Measurements from ENCODE around the gene MKRN3. TPM values are rescaled to one million over a fixed set of nuclear protein-coding genes. Genes with fewer than 3 reads are reported as not detected.

Gene MKRN3
- total and polyA plus RNA-seq, 10 of the 15 experiments (the other 5 are each of a cell fraction or from before 2014, with no cell fraction given), result 0.30 to 1.1 TPM; not detected in 8

GRCh38 chr15:23589012-23589411 lies 23.5 kb downstream of the MKRN3 start:
- intact Hi-C loops (cut with micrococcal nuclease; ENCODE audit: unreplicated experiment) (no loop called here), in situ Hi-C loops (cut with MboI) (no loop called here)
- no peaks in the 10 kb centered on the region; the same call in 2 of the 3 replicates for H3K9me3 ChIP-seq (replicated peaks; ENCODE audit: control insufficient read depth, insufficient read depth, low read length)
- ChIA-PET CTCF (no interaction called here), POLR2A (no interaction called here), RAD21 (ENCODE audit: unreplicated experiment) (no interaction called here), SMC1A (ENCODE audit: uncharacterized antibody, unreplicated experiment) (no interaction called here)
- no peak for TF ChIP-seq RAD21 (IDR thresholded peaks at IDR 0.05; ENCODE audit: insufficient read depth, low read depth, low read length)
- TF ChIP-seq JUNB (IDR thresholded peaks at IDR 0.05), result no peak
- no peak for TF ChIP-seq CREM (IDR thresholded peaks at IDR 0.05; ENCODE audit: low read depth)
- TF ChIP-seq REST (IDR thresholded peaks at IDR 0.05; ENCODE audit: low read depth, low read length), result no peak
- TF ChIP-seq IKZF1 (conservative IDR thresholded peaks at IDR 0.05), result no peak
- TF ChIP-seq ZNF274 (IDR thresholded peaks at IDR 0.05; ENCODE audit: insufficient read depth, insufficient read length), result no peak
- no peak for TF ChIP-seq RBBP5 (conservative IDR thresholded peaks at IDR 0.05)
- TF ChIP-seq FOS (IDR thresholded peaks at IDR 0.05; ENCODE audit: borderline replicate concordance, extremely low read depth, insufficient read length), result no peak
- no peak for TF ChIP-seq KDM1A (IDR thresholded peaks at IDR 0.05; ENCODE audit: borderline replicate concordance)
- no peak for TF ChIP-seq MTA3 (IDR thresholded peaks at IDR 0.05; ENCODE audit: borderline replicate concordance, low read length)
- no peak for TF ChIP-seq SUPT20H (IDR thresholded peaks at IDR 0.05; ENCODE audit: borderline replicate concordance, control insufficient read depth, low read depth, low read length)
- no peak for TF ChIP-seq ZNF384 (IDR thresholded peaks at IDR 0.05; ENCODE audit: borderline replicate concordance, low read depth, low read length)
- no peak for TF ChIP-seq SMC3 (IDR thresholded peaks at IDR 0.05; ENCODE audit: borderline replicate concordance, low read length)
- TF ChIP-seq MYC (IDR thresholded peaks at IDR 0.05; ENCODE audit: insufficient read depth, insufficient read length, insufficient replicate concordance, low read length, severe bottlenecking), result no peak
- no peak for TF ChIP-seq PAX8 (IDR thresholded peaks at IDR 0.05)
- no peak for TF ChIP-seq SMAD1 (IDR thresholded peaks at IDR 0.05; ENCODE audit: low read depth, partially characterized antibody)
- TF ChIP-seq SMARCA5 (IDR thresholded peaks at IDR 0.05), result no peak
- no peak for TF ChIP-seq PBX3 (IDR thresholded peaks at IDR 0.05; ENCODE audit: insufficient replicate concordance, low read depth, low read length)
- TF ChIP-seq IRF3 (IDR thresholded peaks at IDR 0.05), result no peak
- no peak for TF ChIP-seq MLLT1 (IDR thresholded peaks at IDR 0.05)
- no peak overlapping the region for H3K4me3 ChIP-seq
- WGBS (ENCODE audit: insufficient coverage, insufficient replicate concordance, low lambda C conversion rate, missing lambda C conversion rate), result 33% methylated on average over 3 of the region's 3 CpGs
- DNase-seq (ENCODE audit: low read depth, low spot score), result no peak
- no peak for FAIRE-seq
- no peak for ATAC-seq
- BruUV-seq (replicated peaks), result no TSS peak
- H3K79me2 ChIP-seq (ENCODE audit: control insufficient read depth, insufficient read depth, low read length), result no peaks in the 10 kb centered on the region
- no peak overlapping the region for H3K4me2 ChIP-seq (ENCODE audit: control insufficient read depth, insufficient read depth)
- H3K4me1 ChIP-seq (ENCODE audit: control insufficient read depth, insufficient read depth, low read length), result no peaks in the 10 kb centered on the region
- no peak overlapping the region for H3K27ac ChIP-seq (ENCODE audit: control insufficient read depth, insufficient read depth)
- no peak overlapping the region for H3K9ac ChIP-seq (ENCODE audit: control insufficient read depth, insufficient read depth, low read length)
- H4K20me1 ChIP-seq (ENCODE audit: control insufficient read depth, insufficient read depth), result no peaks in the 10 kb centered on the region
- no peak overlapping the region for H2AFZ ChIP-seq (ENCODE audit: control insufficient read depth, low read depth, low read length)
- no peaks in the 10 kb centered on the region for H3K27me3 ChIP-seq (replicated peaks in 1 of 2; ENCODE audit: control insufficient read depth in 2 of 2, insufficient read depth in 2 of 2, low read length in 1 of 2)
- H3K36me3 ChIP-seq (ENCODE audit: control insufficient read depth in 2 of 2, insufficient read depth in 2 of 2, low read length in 1 of 2), result no peaks in the 10 kb centered on the region

Data from GM12878 (cell line).